ENCODE data around the gene PDE6B. TPM values are rescaled to one million over a fixed set of nuclear protein-coding genes. Genes with fewer than 3 reads are reported as not detected.

The PDE6B gene
- total RNA-seq, 4 donors from 2014 or later: 0.60 to 2.5 (median 0.95) TPM; not detected in 1

DNA sequence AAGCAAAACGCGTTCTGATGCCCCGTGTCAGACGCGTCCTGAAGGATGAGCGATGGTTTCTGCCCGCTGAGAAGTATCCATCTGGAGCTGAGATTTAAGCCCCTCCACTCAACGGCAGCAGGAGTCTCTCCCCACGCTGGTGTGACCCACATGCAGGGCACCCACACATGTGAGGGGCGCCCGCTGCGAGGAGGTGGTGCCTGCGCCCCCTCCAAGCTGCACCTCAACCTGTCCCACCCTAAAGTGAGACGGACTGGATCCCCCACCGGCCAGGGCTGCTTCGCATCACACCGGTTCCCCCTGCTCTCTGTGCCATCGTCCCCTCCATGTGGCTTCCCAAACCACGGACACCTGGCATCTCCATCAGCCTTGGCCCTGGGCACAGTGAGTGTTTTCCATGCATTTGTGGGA is 4.5 kb upstream of the PDE6B start:
- in situ Hi-C loops (cut with MboI; ENCODE audit: low pct_ligation_motif_present in 1 of 4, low pct_unique_long_range_greater_than_20kb in 1 of 4, low sequenced_read_pairs in 3 of 4): no loop called here
- Histone ChIP-seq H3K4me3 (no peak overlapping the region), H3K9me3 (no peaks in the 10 kb centered on the region), H3K36me3 (no peaks in the 10 kb centered on the region), H3K27me3 (no peaks in the 10 kb centered on the region), H3K27ac (no peak overlapping the region), H3K4me1 (no peaks in the 10 kb centered on the region)
- no peak for TF ChIP-seq EP300 (IDR thresholded peaks at IDR 0.05; ENCODE audit: low read depth)
- TF ChIP-seq POLR2A (IDR thresholded peaks at IDR 0.05): no peak
- TF ChIP-seq, protein P1, sequence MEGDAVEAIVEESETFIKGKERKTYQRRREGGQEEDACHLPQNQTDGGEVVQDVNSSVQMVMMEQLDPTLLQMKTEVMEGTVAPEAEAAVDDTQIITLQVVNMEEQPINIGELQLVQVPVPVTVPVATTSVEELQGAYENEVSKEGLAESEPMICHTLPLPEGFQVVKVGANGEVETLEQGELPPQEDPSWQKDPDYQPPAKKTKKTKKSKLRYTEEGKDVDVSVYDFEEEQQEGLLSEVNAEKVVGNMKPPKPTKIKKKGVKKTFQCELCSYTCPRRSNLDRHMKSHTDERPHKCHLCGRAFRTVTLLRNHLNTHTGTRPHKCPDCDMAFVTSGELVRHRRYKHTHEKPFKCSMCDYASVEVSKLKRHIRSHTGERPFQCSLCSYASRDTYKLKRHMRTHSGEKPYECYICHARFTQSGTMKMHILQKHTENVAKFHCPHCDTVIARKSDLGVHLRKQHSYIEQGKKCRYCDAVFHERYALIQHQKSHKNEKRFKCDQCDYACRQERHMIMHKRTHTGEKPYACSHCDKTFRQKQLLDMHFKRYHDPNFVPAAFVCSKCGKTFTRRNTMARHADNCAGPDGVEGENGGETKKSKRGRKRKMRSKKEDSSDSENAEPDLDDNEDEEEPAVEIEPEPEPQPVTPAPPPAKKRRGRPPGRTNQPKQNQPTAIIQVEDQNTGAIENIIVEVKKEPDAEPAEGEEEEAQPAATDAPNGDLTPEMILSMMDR (IDR thresholded peaks at IDR 0.05): no peak
- TF ChIP-seq POLR2AphosphoS5 (IDR thresholded peaks at IDR 0.05): no peak
- intact Hi-C loops (cut with DNase I; ENCODE audit: low total_unique reads): no loop called here
- no peak for DNase-seq
- WGBS, 2 donors (ENCODE audit: low coverage in 1 of 2): 89% methylated on average over 19 of the region's 19 CpGs; no CpG with 5 or more reads in 1 of the 2 donors

DNA sequence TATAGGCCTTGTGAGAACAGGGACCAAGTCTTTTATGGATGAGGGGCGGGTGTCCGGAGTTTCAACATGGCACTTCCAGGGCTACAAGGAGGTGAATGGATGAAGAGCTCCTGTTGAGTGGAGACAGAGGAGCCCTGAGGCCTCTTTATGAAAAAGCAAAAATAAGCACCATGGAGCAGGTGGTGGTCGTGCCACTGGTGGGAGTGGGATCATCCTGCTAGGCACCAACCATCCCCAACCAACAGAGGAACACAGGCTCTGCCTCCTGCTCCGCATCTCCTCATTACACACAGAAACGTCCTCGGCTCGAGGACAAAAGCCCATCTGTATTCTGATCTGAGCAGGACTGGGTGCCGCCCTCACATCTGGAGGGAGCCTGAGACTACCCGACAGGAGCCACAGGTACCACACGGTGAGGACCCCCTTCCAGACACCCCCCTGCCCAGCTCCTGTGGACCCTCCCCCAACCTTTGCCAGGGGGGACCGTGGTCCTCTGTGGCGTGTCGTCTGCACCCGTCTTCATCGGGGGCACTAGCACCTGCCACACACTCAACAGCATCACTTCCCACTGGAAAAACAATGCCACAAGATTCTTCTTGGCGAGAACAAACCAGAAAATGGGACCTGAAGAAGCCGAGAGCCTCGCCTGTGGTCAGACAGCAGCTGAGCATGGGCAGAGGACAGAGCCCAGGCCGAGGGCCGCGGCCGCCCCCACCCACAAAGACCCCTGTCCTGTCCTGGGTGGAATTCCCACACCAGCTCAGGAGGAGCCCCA is 3.9 kb upstream of the PDE6B start:
- 87 to 93% methylated on average over 2 to 16 of the region's 22 CpGs for WGBS, 2 donors (ENCODE audit: low coverage in 1 of 2)
- DNase-seq: no peak
- TF ChIP-seq POLR2A (IDR thresholded peaks at IDR 0.05) (no peak), EP300 (IDR thresholded peaks at IDR 0.05; ENCODE audit: low read depth) (no peak), POLR2AphosphoS5 (IDR thresholded peaks at IDR 0.05) (no peak)
- TF ChIP-seq, protein P1 (IDR thresholded peaks at IDR 0.05): no peak
- no peaks in the 10 kb centered on the region for H3K36me3 ChIP-seq
- in situ Hi-C loops (cut with MboI; ENCODE audit: low pct_ligation_motif_present in 1 of 4, low pct_unique_long_range_greater_than_20kb in 1 of 4, low sequenced_read_pairs in 3 of 4): no loop called here
- no peaks in the 10 kb centered on the region for H3K4me1 ChIP-seq
- H3K27ac ChIP-seq: no peak overlapping the region
- no peaks in the 10 kb centered on the region for H3K9me3 ChIP-seq
- H3K4me3 ChIP-seq: no peak overlapping the region
- intact Hi-C loops (cut with DNase I; ENCODE audit: low total_unique reads): no loop called here
- H3K27me3 ChIP-seq: no peaks in the 10 kb centered on the region

DNA sequence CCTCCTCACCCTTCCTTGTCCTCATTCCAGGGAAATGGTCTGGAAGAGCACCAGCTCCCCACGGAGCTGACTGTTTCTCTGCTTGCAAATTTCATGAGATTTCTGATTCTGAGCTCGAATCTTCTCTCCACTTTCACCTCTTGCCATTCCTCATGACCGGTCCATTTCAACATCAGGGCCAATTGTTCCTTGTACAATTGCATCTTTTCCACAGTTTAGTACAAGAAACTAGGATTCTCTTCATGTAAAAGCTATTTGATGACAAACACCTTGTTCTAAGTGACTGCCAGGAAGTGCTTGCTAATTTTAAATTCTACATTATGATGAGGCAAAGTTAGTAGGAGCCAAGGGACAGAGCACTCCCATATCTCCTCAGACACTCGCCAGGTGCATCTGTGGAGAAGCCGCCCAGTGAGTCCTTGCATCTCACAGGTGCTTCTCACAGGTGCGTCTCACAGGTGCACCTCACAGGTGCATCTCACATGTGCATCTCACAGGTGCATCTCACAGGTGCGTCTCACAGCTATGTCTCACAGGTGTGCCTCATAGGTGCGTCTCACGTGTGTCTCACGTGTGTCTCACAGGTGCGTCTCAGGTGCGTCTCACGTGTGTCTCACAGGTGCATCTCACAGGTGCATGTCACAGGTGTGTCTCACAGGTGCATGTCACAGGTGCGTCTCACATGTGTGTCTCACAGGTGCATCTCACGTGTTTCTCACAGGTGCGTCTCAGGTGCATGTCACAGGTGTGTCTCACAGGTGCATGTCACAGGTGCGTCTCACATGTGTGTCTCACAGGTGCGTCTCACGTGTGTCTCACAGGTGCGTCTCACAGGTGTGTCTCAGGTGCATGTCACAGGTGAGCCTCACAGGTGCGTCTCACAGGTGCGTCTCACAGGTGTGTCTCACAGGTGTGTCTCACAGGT is 3.0 kb upstream of the PDE6B start:
- TF ChIP-seq POLR2A (IDR thresholded peaks at IDR 0.05) (no peak), EP300 (IDR thresholded peaks at IDR 0.05; ENCODE audit: low read depth) (no peak), POLR2AphosphoS5 (IDR thresholded peaks at IDR 0.05) (no peak)
- TF ChIP-seq, protein P1 (IDR thresholded peaks at IDR 0.05): no peak
- H3K9me3 ChIP-seq: no peaks in the 10 kb centered on the region
- intact Hi-C loops (cut with DNase I; ENCODE audit: low total_unique reads): no loop called here

More for the DNA sequence above, 3.0 kb upstream of the PDE6B start:
- no peak for DNase-seq
- WGBS, 2 donors (ENCODE audit: low coverage in 1 of 2): 63 to 66% methylated on average over 5 to 22 of the region's 22 CpGs
- no peaks in the 10 kb centered on the region for H3K36me3 ChIP-seq
- no peak overlapping the region for H3K27ac ChIP-seq
- H3K4me3 ChIP-seq: no peak overlapping the region
- in situ Hi-C loops (cut with MboI; ENCODE audit: low pct_ligation_motif_present in 1 of 4, low pct_unique_long_range_greater_than_20kb in 1 of 4, low sequenced_read_pairs in 3 of 4): no loop called here
- no peaks in the 10 kb centered on the region for H3K4me1 ChIP-seq
- no peaks in the 10 kb centered on the region for H3K27me3 ChIP-seq
